GM13976 (cell line): ENCODE measurements around the gene EVX2.

Experiments used
- DNase-seq: peaks from one replicate; pipeline ENCODE4 v3.0.0; 2012; ENCODE audit warnings: low spot score
- in situ Hi-C: fragments of 300-500 bp; cut with MboI; formaldehyde crosslinking; loops from one replicate; pipeline ENCODE4 v1.12.0; 2022; ENCODE audit warnings: low sequenced_read_pairs, mixed read lengths, inconsistent platforms; ENCODE audit not compliant: unreplicated experiment
- TF ChIP-seq, protein P1 (sequence below): IDR thresholded peaks from 2 replicates; pipeline ENCODE4 v1.5.1; 2012; ENCODE audit warnings: borderline replicate concordance, mild to moderate bottlenecking; ENCODE audit not compliant: insufficient read depth; ENCODE audit errors: extremely low read depth, missing control alignments, control extremely low read depth

The EVX2 gene

GRCh38 chr2:176126929-176127773, 43.4 kb upstream of the EVX2 start:
- in situ Hi-C loops, result loop anchor here (10.0 to 25.0 kb wide), 2 partner anchors 685 to 1028 kb away; no protein-coding TSS in a partner anchor
- TF ChIP-seq, protein P1, sequence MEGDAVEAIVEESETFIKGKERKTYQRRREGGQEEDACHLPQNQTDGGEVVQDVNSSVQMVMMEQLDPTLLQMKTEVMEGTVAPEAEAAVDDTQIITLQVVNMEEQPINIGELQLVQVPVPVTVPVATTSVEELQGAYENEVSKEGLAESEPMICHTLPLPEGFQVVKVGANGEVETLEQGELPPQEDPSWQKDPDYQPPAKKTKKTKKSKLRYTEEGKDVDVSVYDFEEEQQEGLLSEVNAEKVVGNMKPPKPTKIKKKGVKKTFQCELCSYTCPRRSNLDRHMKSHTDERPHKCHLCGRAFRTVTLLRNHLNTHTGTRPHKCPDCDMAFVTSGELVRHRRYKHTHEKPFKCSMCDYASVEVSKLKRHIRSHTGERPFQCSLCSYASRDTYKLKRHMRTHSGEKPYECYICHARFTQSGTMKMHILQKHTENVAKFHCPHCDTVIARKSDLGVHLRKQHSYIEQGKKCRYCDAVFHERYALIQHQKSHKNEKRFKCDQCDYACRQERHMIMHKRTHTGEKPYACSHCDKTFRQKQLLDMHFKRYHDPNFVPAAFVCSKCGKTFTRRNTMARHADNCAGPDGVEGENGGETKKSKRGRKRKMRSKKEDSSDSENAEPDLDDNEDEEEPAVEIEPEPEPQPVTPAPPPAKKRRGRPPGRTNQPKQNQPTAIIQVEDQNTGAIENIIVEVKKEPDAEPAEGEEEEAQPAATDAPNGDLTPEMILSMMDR, result peak; percentile 85
- DNase-seq, result peak; percentile 62

- in situ Hi-C loops, result loop anchor here (10.0 to 25.0 kb wide), 2 partner anchors 687 to 1029 kb away; no protein-coding TSS in a partner anchor
- no peak for DNase-seq
- TF ChIP-seq, protein P1, result no peak
These were observed 42.0 kb upstream of the EVX2 start for GRCh38 chr2:176125772-176126054.

DNA sequence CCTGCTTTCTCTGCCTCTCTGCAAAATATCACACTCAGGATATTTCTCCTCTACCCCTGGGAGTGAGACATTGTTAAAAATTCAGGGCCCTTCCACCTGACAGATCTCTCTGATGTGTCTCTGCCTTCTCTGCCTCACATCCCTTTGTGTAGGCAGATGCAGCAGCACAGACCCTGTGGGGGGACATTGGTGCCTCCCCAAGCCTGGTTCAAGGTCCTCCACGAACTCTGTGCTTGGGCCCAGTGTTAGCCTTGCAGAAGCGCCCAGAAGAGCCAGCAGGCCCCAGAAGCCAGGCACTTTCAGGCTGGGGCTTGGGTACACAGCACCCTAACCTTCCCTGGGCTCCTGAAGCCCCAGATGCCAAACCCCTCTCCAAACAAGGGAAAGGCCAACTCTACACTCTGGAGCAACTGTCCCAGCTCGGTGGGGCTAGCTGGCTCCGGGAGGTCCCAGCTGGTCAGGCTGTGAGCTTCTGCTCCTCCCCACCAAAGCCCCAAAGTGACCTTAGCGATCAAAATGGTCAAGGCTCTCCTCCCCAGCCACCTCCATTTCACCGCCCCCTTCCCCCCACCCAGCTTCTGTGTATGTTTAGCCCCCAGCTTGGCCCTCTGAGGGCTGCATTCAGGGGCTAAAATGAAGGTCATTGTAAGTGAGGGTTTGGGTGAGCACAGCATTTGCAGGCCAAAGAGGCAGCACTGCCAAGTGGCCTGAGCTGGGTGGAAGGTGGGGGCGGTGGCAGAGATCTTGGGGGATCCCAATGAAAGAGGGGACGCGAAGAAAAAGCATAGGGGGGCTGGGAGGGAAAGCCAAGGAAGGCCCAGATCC, 41.4 kb upstream of the EVX2 start:
- TF ChIP-seq, protein P1, result no peak
- in situ Hi-C loops, result loop anchor here (10.0 to 25.0 kb wide), 2 partner anchors 687 to 1030 kb away; no protein-coding TSS in a partner anchor
- no peak for DNase-seq

GRCh38 chr2:176124110-176124946, 40.6 kb upstream of the EVX2 start:
- TF ChIP-seq, protein P1, result no peak
- no peak for DNase-seq
- in situ Hi-C loops, result loop anchor here (10.0 kb wide), 1 partner anchor 1030 kb away; no protein-coding TSS in a partner anchor

- TF ChIP-seq, protein P1, result no peak
- no peak for DNase-seq
- in situ Hi-C loops, result loop anchor here (10.0 kb wide), 1 partner anchor 1031 kb away; no protein-coding TSS in a partner anchor
These were observed 39.8 kb upstream of the EVX2 start for GRCh38 chr2:176123411-176124109.
